ENCODE results near the gene FXYD1. TPM values are rescaled to one million over a fixed set of nuclear protein-coding genes. Genes with fewer than 3 reads are reported as not detected.

The FXYD1 gene
- total and polyA plus RNA-seq, 10 donors, result 0.83 to 18.1 (median 10.8) TPM; not detected in 1

DNA sequence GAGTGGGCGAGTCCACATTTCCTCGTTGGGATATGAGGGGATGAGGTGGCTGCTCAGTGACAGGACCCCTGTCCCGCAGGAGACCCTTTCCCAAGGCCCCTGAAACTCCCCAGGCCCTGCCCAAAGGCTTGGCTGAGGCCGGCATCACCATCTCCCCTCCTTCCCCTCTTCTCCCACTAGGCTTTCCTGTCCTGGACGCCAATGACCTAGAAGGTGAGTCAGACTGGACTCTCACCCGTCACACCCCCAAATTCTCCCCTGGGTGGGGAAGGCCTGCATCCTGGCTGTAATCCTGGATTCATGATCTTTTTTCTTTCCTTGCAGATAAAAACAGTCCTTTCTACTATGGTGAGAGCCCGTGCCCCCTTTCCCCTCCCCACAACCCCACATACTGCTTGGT is 17.7 kb upstream of the FXYD1 start:
- no peak for DNase-seq
- intact Hi-C loops (cut with DNase I; ENCODE audit: low total_unique reads), result no loop called here
- Histone ChIP-seq H3K36me3 (no peaks in the 10 kb centered on the region), H3K27me3 (replicated peaks in 1 of 7) (no peaks in the 10 kb centered on the region), H3K4me1 (peaks cover 9 to 69% (median 31%) of the 10 kb centered on the region in 6 donors), H3K27ac (peak overlapping the region in 1 of 8 donors; percentile 21), H3K4me3 (no peak overlapping the region), H3K9me3 (no peaks in the 10 kb centered on the region)
- TF ChIP-seq, protein P1, sequence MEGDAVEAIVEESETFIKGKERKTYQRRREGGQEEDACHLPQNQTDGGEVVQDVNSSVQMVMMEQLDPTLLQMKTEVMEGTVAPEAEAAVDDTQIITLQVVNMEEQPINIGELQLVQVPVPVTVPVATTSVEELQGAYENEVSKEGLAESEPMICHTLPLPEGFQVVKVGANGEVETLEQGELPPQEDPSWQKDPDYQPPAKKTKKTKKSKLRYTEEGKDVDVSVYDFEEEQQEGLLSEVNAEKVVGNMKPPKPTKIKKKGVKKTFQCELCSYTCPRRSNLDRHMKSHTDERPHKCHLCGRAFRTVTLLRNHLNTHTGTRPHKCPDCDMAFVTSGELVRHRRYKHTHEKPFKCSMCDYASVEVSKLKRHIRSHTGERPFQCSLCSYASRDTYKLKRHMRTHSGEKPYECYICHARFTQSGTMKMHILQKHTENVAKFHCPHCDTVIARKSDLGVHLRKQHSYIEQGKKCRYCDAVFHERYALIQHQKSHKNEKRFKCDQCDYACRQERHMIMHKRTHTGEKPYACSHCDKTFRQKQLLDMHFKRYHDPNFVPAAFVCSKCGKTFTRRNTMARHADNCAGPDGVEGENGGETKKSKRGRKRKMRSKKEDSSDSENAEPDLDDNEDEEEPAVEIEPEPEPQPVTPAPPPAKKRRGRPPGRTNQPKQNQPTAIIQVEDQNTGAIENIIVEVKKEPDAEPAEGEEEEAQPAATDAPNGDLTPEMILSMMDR (IDR thresholded peaks at IDR 0.05 in 8 of 11, conservative IDR thresholded peaks at IDR 0.05 in 3 of 11), result no peak
- no peak for TF ChIP-seq POLR2AphosphoS5 (IDR thresholded peaks at IDR 0.05)
- no peak for TF ChIP-seq POLR2A (IDR thresholded peaks at IDR 0.05)
- 66 to 88% (median 75%) methylated on average over 7 of the region's 7 CpGs for WGBS, 5 donors

DNA sequence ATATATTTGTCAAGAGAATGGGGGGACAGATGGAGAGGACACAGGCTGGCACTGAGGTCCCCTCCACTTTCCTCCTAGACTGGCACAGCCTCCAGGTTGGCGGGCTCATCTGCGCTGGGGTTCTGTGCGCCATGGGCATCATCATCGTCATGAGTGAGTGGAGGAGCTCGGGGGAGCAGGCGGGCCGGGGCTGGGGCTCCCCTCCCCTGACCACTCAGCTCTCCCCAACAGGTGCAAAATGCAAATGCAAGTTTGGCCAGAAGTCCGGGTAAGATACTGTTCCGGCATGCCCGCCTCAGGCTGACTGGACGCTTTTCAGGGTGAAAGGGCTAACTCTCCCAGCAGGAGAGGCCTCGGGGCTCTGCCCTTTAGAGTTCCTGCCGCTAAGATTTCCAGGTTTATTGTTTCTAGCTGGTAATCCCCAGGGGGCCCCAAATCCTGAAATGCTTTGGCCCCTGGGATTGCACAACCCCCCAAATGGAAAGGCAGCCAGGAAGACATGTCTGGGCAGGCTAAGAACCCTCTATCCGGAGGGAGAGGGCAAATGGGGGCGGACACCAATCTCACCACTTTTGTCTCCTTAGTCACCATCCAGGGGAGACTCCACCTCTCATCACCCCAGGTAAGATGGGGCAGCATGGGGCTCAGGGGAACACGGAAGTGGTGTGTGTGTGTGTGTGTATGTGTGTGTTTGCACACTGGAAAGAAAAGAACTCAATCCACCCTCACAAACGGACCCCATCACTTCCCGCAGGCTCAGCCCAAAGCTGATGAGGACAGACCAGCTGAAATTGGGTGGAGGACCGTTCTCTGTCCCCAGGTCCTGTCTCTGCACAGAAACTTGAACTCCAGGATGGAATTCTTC is 15.7 kb upstream of the FXYD1 start:
- Histone ChIP-seq H3K27ac (peak overlapping the region in 3 of 8 donors; percentile 84 to 88 (median 87)), H3K36me3 (no peaks in the 10 kb centered on the region), H3K4me3 (no peak overlapping the region), H3K27me3 (replicated peaks in 1 of 7) (no peaks in the 10 kb centered on the region), H3K9me3 (no peaks in the 10 kb centered on the region), H3K4me1 (peaks cover 9 to 59% (median 35%) of the 10 kb centered on the region in 6 donors)
- no peak for DNase-seq
- TF ChIP-seq POLR2A (IDR thresholded peaks at IDR 0.05) (no peak), POLR2AphosphoS5 (IDR thresholded peaks at IDR 0.05) (no peak)
- TF ChIP-seq, protein P1 (IDR thresholded peaks at IDR 0.05 in 8 of 11, conservative IDR thresholded peaks at IDR 0.05 in 3 of 11), result no peak
- intact Hi-C loops (cut with DNase I; ENCODE audit: low total_unique reads), result no loop called here
- WGBS, 5 donors, result 90 to 94% (median 91%) methylated on average over 18 to 19 of the region's 19 CpGs

DNA sequence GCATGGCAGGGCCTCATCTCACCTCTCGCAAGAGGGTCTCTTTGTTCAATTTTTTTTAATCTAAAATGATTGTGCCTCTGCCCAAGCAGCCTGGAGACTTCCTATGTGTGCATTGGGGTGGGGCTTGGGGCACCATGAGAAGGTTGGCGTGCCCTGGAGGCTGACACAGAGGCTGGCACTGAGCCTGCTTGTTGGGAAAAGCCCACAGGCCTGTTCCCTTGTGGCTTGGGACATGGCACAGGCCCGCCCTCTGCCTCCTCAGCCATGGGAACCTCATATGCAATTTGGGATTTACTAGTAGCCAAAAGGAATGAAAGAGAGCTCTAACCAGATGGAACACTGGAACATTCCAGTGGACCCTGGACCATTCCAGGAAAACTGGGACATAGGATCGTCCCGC is 15.1 kb upstream of the FXYD1 start:
- Histone ChIP-seq H3K36me3 (no peaks in the 10 kb centered on the region), H3K4me1 (peaks cover 9 to 53% (median 33%) of the 10 kb centered on the region in 6 donors), H3K27me3 (replicated peaks in 1 of 7) (no peaks in the 10 kb centered on the region), H3K27ac (peak overlapping the region in 7 of 8 donors; percentile 60 to 90 (median 84)), H3K9me3 (no peaks in the 10 kb centered on the region), H3K4me3 (peak overlapping the region in 3 of 8 donors; percentile 47 to 75 (median 49))
- intact Hi-C loops (cut with DNase I; ENCODE audit: low total_unique reads), result no loop called here
- 76 to 89% (median 83%) methylated on average over 5 of the region's 5 CpGs for WGBS, 5 donors
- DNase-seq, result no peak
- TF ChIP-seq, protein P1 (IDR thresholded peaks at IDR 0.05 in 8 of 11, conservative IDR thresholded peaks at IDR 0.05 in 3 of 11), result no peak
- TF ChIP-seq POLR2A (IDR thresholded peaks at IDR 0.05), result no peak
- no peak for TF ChIP-seq POLR2AphosphoS5 (IDR thresholded peaks at IDR 0.05)

Measured in spleen (tissue), 11 donors.